Measurements from ENCODE around the gene MAML1. TPM values are rescaled to one million over a fixed set of nuclear protein-coding genes. Genes with fewer than 3 reads are reported as not detected.

MAML1 gene
- total and polyA plus RNA-seq, 2 donors: 10.5 to 13.3 TPM

GRCh38 chr5:179763215-179763945 is 30.8 kb downstream of the MAML1 start:
- H3K27ac ChIP-seq (ENCODE audit: low read depth in 1 of 2, low read length in 1 of 2): no peak overlapping the region
- H3K9me3 ChIP-seq (ENCODE audit: control insufficient read depth in 2 of 2, insufficient read depth in 1 of 2, low read length in 1 of 2): no peaks in the 10 kb centered on the region
- no peak overlapping the region for H3K4me3 ChIP-seq (ENCODE audit: low read length in 2 of 2)
- 52% methylated on average over 10 of the region's 10 CpGs for WGBS
- H3K36me3 ChIP-seq (ENCODE audit: control insufficient read depth in 2 of 2, insufficient read depth in 2 of 2, low read length in 1 of 2): peaks cover 36 to 38% of the 10 kb centered on the region in 2 donors
- DNase-seq (ENCODE audit: low read depth in 6 of 9, low spot score in 9 of 9): peak in 6 of 9 donors; percentile 33 to 71 (median 48)
- H3K27me3 ChIP-seq (ENCODE audit: control insufficient read depth in 2 of 2, insufficient read depth in 1 of 2, low read length in 1 of 2): no peaks in the 10 kb centered on the region
- H3K4me1 ChIP-seq (ENCODE audit: control insufficient read depth in 2 of 2, insufficient read depth in 2 of 2, low read length in 2 of 2): peaks cover 12 to 38% of the 10 kb centered on the region in 2 donors

DNA sequence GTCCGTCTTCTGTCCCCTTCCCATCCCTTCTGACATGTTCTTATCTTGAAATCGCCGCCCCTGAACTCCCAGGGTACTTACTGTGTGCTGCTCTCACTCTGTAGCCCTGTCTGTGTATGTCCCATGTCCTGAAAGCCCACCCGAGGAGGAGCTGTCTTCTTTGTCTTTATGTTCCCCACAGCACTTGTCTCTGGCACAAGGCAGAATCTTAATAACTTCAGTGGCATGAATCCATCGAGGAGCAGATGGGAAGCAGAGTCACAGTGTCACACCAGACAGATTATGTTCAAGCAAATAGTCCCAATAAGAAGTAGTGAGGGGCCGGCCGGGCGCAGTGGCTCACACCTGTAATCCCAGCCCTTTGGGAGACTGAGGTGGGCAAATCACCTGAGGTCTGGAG is 31.4 kb downstream of the MAML1 start:
- no peak overlapping the region for H3K27ac ChIP-seq (ENCODE audit: low read depth in 1 of 2, low read length in 1 of 2)
- 84% methylated on average over 8 of the region's 8 CpGs for WGBS

GRCh38 chr5:179765400-179765799 is 32.8 kb downstream of the MAML1 start:
- 95% methylated on average over 13 of the region's 13 CpGs for WGBS
- H3K4me1 ChIP-seq (ENCODE audit: control insufficient read depth in 2 of 2, insufficient read depth in 2 of 2, low read length in 2 of 2): peaks cover 5 to 27% of the 10 kb centered on the region in 2 donors
- no peak overlapping the region for H3K27ac ChIP-seq (ENCODE audit: low read depth in 1 of 2, low read length in 1 of 2)
- no peak for DNase-seq (ENCODE audit: low read depth in 6 of 9, low spot score in 9 of 9)
- H3K9me3 ChIP-seq (ENCODE audit: control insufficient read depth in 2 of 2, insufficient read depth in 1 of 2, low read length in 1 of 2): no peaks in the 10 kb centered on the region
- no peak overlapping the region for H3K4me3 ChIP-seq (ENCODE audit: low read length in 2 of 2)
- H3K27me3 ChIP-seq (ENCODE audit: control insufficient read depth in 2 of 2, insufficient read depth in 1 of 2, low read length in 1 of 2): no peaks in the 10 kb centered on the region
- peaks cover 51 to 53% of the 10 kb centered on the region in 2 donors for H3K36me3 ChIP-seq (ENCODE audit: control insufficient read depth in 2 of 2, insufficient read depth in 2 of 2, low read length in 1 of 2)

More for the DNA sequence above, 31.4 kb downstream of the MAML1 start:
- Histone ChIP-seq H3K9me3 (ENCODE audit: control insufficient read depth in 2 of 2, insufficient read depth in 1 of 2, low read length in 1 of 2) (no peaks in the 10 kb centered on the region), H3K36me3 (ENCODE audit: control insufficient read depth in 2 of 2, insufficient read depth in 2 of 2, low read length in 1 of 2) (peaks cover 40 to 43% of the 10 kb centered on the region in 2 donors), H3K4me3 (ENCODE audit: low read length in 2 of 2) (no peak overlapping the region), H3K27me3 (ENCODE audit: control insufficient read depth in 2 of 2, insufficient read depth in 1 of 2, low read length in 1 of 2) (no peaks in the 10 kb centered on the region), H3K4me1 (ENCODE audit: control insufficient read depth in 2 of 2, insufficient read depth in 2 of 2, low read length in 2 of 2) (peaks cover 12 to 38% of the 10 kb centered on the region in 2 donors)
- no peak for DNase-seq (ENCODE audit: low read depth in 6 of 9, low spot score in 9 of 9)

DNA sequence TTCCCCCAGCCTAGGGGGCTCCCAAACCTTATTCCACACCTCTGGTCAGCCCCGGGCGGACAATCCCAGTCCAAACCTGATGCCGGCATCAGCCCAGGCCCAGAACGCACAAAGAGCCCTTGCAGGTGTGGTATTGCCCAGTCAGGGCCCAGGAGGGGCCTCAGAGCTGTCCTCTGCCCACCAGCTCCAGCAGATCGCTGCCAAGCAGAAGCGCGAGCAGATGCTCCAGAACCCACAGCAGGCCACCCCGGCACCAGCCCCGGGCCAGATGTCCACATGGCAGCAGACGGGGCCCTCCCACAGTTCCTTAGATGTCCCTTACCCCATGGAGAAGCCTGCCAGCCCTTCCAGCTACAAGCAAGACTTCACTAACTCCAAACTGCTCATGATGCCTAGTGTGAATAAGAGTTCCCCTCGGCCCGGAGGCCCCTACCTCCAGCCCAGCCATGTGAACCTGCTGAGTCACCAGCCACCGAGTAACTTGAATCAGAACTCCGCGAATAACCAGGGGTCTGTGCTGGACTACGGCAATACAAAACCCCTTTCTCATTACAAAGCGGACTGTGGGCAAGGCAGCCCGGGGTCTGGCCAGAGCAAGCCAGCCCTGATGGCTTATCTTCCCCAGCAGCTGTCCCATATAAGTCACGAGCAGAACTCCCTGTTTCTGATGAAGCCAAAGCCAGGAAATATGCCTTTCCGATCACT is 33.6 kb downstream of the MAML1 start:
- H3K27me3 ChIP-seq (ENCODE audit: control insufficient read depth in 2 of 2, insufficient read depth in 1 of 2, low read length in 1 of 2): no peaks in the 10 kb centered on the region
- peaks cover 5 to 21% of the 10 kb centered on the region in 2 donors for H3K4me1 ChIP-seq (ENCODE audit: control insufficient read depth in 2 of 2, insufficient read depth in 2 of 2, low read length in 2 of 2)
- H3K36me3 ChIP-seq (ENCODE audit: control insufficient read depth in 2 of 2, insufficient read depth in 2 of 2, low read length in 1 of 2): peaks cover 58 to 60% of the 10 kb centered on the region in 2 donors
- no peak for DNase-seq (ENCODE audit: low read depth in 6 of 9, low spot score in 9 of 9)
- H3K9me3 ChIP-seq (ENCODE audit: control insufficient read depth in 2 of 2, insufficient read depth in 1 of 2, low read length in 1 of 2): no peaks in the 10 kb centered on the region
- no peak overlapping the region for H3K27ac ChIP-seq (ENCODE audit: low read depth in 1 of 2, low read length in 1 of 2)
- 89% methylated on average over 20 of the region's 20 CpGs for WGBS
- H3K4me3 ChIP-seq (ENCODE audit: low read length in 2 of 2): no peak overlapping the region

DNA sequence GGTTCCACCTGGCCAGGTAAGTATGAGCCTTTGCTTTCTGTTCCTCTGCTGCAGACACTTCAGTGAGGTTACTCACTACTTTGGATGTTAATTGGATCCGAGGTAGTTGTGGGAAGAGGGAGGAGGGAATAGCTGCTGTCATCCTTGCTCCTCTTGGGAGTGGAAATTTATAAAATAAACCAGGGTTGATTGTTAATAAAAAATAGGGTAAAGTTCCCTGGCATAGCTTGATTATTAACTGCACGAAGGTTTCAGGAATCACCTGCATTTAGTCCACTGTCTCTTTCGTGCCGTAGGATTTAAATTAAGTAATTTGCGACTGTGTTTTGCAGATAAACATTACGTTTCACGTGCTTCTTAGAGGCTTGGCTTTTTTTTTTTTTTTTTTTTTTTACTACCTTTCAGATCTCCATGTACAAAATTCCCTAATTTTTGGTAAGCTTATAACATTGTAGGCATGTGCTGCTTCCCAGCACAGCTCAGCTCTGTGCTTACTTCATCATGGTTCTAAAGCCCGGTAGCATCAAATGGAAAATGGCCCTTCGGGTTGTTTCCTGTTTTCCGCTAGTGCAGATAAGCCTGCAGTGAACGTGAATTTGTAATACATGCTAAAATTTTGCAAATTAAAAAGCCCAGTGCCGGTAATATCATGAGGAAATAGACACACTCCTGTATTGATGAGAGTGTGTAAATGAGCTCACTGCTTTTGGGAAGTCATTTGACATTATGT is 34.3 kb downstream of the MAML1 start:
- H3K4me3 ChIP-seq (ENCODE audit: low read length in 2 of 2): no peak overlapping the region
- H3K4me1 ChIP-seq (ENCODE audit: control insufficient read depth in 2 of 2, insufficient read depth in 2 of 2, low read length in 2 of 2): peaks cover 2 to 15% of the 10 kb centered on the region in 2 donors
- H3K36me3 ChIP-seq (ENCODE audit: control insufficient read depth in 2 of 2, insufficient read depth in 2 of 2, low read length in 1 of 2): peaks cover 65 to 68% of the 10 kb centered on the region in 2 donors
- H3K27ac ChIP-seq (ENCODE audit: low read depth in 1 of 2, low read length in 1 of 2): no peak overlapping the region
- 86% methylated on average over 12 of the region's 12 CpGs for WGBS
- no peak for DNase-seq (ENCODE audit: low read depth in 6 of 9, low spot score in 9 of 9)
- H3K9me3 ChIP-seq (ENCODE audit: control insufficient read depth in 2 of 2, insufficient read depth in 1 of 2, low read length in 1 of 2): no peaks in the 10 kb centered on the region
- H3K27me3 ChIP-seq (ENCODE audit: control insufficient read depth in 2 of 2, insufficient read depth in 1 of 2, low read length in 1 of 2): no peaks in the 10 kb centered on the region

- Histone ChIP-seq H3K27ac (ENCODE audit: low read depth in 1 of 2, low read length in 1 of 2) (no peak overlapping the region), H3K27me3 (ENCODE audit: control insufficient read depth in 2 of 2, insufficient read depth in 1 of 2, low read length in 1 of 2) (no peaks in the 10 kb centered on the region), H3K9me3 (ENCODE audit: control insufficient read depth in 2 of 2, insufficient read depth in 1 of 2, low read length in 1 of 2) (no peaks in the 10 kb centered on the region), H3K4me1 (ENCODE audit: control insufficient read depth in 2 of 2, insufficient read depth in 2 of 2, low read length in 2 of 2) (peaks cover 0 to 8% of the 10 kb centered on the region in 2 donors), H3K36me3 (ENCODE audit: control insufficient read depth in 2 of 2, insufficient read depth in 2 of 2, low read length in 1 of 2) (peaks cover 72% of the 10 kb centered on the region in 2 donors), H3K4me3 (ENCODE audit: low read length in 2 of 2) (no peak overlapping the region)
- DNase-seq (ENCODE audit: low read depth in 6 of 9, low spot score in 9 of 9): no peak
- 99% methylated on average over 9 of the region's 9 CpGs for WGBS
Measured at GRCh38 chr5:179767496-179768100, 35.0 kb downstream of the MAML1 start.

- Histone ChIP-seq H3K4me1 (ENCODE audit: control insufficient read depth in 2 of 2, insufficient read depth in 2 of 2, low read length in 2 of 2) (peaks cover 0 to under 1% of the 10 kb centered on the region in 2 donors), H3K9me3 (ENCODE audit: control insufficient read depth in 2 of 2, insufficient read depth in 1 of 2, low read length in 1 of 2) (no peaks in the 10 kb centered on the region), H3K27me3 (ENCODE audit: control insufficient read depth in 2 of 2, insufficient read depth in 1 of 2, low read length in 1 of 2) (no peaks in the 10 kb centered on the region), H3K36me3 (ENCODE audit: control insufficient read depth in 2 of 2, insufficient read depth in 2 of 2, low read length in 1 of 2) (peaks cover 77 to 81% of the 10 kb centered on the region in 2 donors), H3K27ac (ENCODE audit: low read depth in 1 of 2, low read length in 1 of 2) (no peak overlapping the region), H3K4me3 (ENCODE audit: low read length in 2 of 2) (no peak overlapping the region)
- 94% methylated on average over 18 of the region's 18 CpGs for WGBS
- DNase-seq (ENCODE audit: low read depth in 6 of 9, low spot score in 9 of 9): no peak
Measured at GRCh38 chr5:179768326-179769085, 35.9 kb downstream of the MAML1 start.

DNA sequence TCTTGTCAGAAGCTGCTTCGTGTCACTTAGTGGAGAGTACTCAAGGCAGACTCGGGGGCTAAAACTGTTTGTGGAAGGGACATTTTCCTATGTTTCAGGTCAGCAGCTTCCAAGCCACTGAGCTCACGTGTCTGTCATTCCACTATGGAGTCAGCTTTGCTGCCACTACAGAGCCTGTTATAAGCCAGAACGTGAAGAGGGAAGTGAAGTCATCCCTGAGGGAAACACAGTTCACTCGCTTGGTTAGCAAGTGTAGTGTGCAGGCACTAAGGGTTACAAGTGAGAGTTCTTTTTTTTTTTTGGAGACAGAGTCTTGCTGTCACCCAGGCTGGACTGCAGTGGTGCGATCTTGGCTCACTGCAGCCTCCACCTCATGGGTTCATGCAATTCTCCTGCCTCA is 36.6 kb downstream of the MAML1 start:
- Histone ChIP-seq H3K27me3 (ENCODE audit: control insufficient read depth in 2 of 2, insufficient read depth in 1 of 2, low read length in 1 of 2) (no peaks in the 10 kb centered on the region), H3K27ac (ENCODE audit: low read depth in 1 of 2, low read length in 1 of 2) (no peak overlapping the region), H3K36me3 (ENCODE audit: control insufficient read depth in 2 of 2, insufficient read depth in 2 of 2, low read length in 1 of 2) (peaks cover 82 to 89% of the 10 kb centered on the region in 2 donors), H3K4me1 (ENCODE audit: control insufficient read depth in 2 of 2, insufficient read depth in 2 of 2, low read length in 2 of 2) (no peaks in the 10 kb centered on the region), H3K9me3 (ENCODE audit: control insufficient read depth in 2 of 2, insufficient read depth in 1 of 2, low read length in 1 of 2) (no peaks in the 10 kb centered on the region), H3K4me3 (ENCODE audit: low read length in 2 of 2) (no peak overlapping the region)
- no peak for DNase-seq (ENCODE audit: low read depth in 6 of 9, low spot score in 9 of 9)
- WGBS: 96% methylated on average over 6 of the region's 6 CpGs

All from thymus (tissue), 11 donors.